ENCODE measurements around the gene SEMA5A. TPM values are rescaled to one million over a fixed set of nuclear protein-coding genes. Genes with fewer than 3 reads are reported as not detected.

SEMA5A gene
- polyA plus RNA-seq, 1 of the 3 experiments (the other 2 are of a cell fraction), result 0.58 TPM

- CTCF ChIA-PET, result interaction anchor here (1.2 kb wide), 1 partner anchor 16 kb away, joined by 4 read pairs; no protein-coding TSS in a partner anchor
- H3K9me3 ChIP-seq, result no peaks in the 10 kb centered on the region
- no peaks in the 10 kb centered on the region for H3K79me2 ChIP-seq (ENCODE audit: insufficient read depth)
- WGBS (ENCODE audit: low lambda C conversion rate), result 27% methylated on average over 1 of the region's 1 CpG
- no peaks in the 10 kb centered on the region for H3K36me3 ChIP-seq (replicated peaks in 1 of 2; ENCODE audit: control insufficient read depth in 1 of 2, insufficient read depth in 2 of 2, low read length in 1 of 2)
- H2AFZ ChIP-seq (ENCODE audit: low read depth), result no peak overlapping the region
- POLR2A ChIA-PET, result no interaction called here
- H4K20me1 ChIP-seq (ENCODE audit: insufficient read depth), result no peaks in the 10 kb centered on the region
- H3K4me3 ChIP-seq (ENCODE audit: low read depth in 2 of 2, low read length in 1 of 2), result no peak overlapping the region
- no peak for DNase-seq
- H3K9ac ChIP-seq, result no peak overlapping the region
- H3K27me3 ChIP-seq (ENCODE audit: insufficient read depth), result no peaks in the 10 kb centered on the region
- H3F3A ChIP-seq (replicated peaks; ENCODE audit: insufficient read depth), result no peaks in the 10 kb centered on the region
- no peaks in the 10 kb centered on the region; a peak in 1 of 4 replicates for H3K4me1 ChIP-seq (ENCODE audit: control insufficient read depth in 1 of 2, insufficient read depth in 2 of 2, low read depth in 1 of 2, low read length in 1 of 2)
- H3K9me2 ChIP-seq, result no peaks in the 10 kb centered on the region
- TF ChIP-seq RFX5 (IDR thresholded peaks at IDR 0.05; ENCODE audit: low read length), result no peak
- TF ChIP-seq GATA2 (CRISPR knock-in tag; IDR thresholded peaks at IDR 0.05), result no peak
- no peak for TF ChIP-seq IRF3 (IDR thresholded peaks at IDR 0.05; ENCODE audit: low read depth, low read length)
- no peak for TF ChIP-seq EZH2phosphoT487 (IDR thresholded peaks at IDR 0.05; ENCODE audit: borderline replicate concordance, low read depth)
- TF ChIP-seq USF1 (IDR thresholded peaks at IDR 0.05; ENCODE audit: borderline replicate concordance, low read depth), result no peak
- no peak for TF ChIP-seq TAF1 (IDR thresholded peaks at IDR 0.05; ENCODE audit: borderline replicate concordance, low read depth, low read length)
- no peak for TF ChIP-seq GABPA (IDR thresholded peaks at IDR 0.05; ENCODE audit: low read depth)
- no peak for TF ChIP-seq RCOR1 (IDR thresholded peaks at IDR 0.05; ENCODE audit: low read length)
- H3K27ac ChIP-seq (ENCODE audit: low read depth in 2 of 2, low read length in 1 of 2), result no peak overlapping the region
- H3K4me2 ChIP-seq, result no peak overlapping the region
Measured at GRCh38 chr5:9089893-9090292, 456.0 kb downstream of the SEMA5A start.

DNA sequence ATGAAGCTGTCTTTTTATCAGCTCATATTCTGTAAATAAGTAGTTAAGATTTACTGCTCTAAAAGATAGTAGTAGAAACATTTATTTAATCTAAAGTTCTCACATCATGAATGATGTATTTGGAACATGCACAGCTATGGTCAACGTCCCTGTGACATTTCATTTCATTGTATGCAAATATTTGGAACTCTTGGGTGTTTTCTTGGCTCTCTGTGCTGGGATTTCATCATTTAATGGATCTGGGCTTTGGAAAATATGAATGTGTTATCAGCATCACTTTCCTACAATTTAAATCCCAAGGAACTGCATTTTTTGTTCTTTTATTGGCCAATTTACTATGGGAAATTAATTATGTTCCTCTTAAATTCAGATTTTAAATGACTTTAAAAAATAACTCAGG is 462.9 kb downstream of the SEMA5A start:
- H3K9ac ChIP-seq, result no peak overlapping the region
- H4K20me1 ChIP-seq (ENCODE audit: insufficient read depth), result no peaks in the 10 kb centered on the region
- no peaks in the 10 kb centered on the region for H3K9me3 ChIP-seq
- H3K9me2 ChIP-seq, result no peaks in the 10 kb centered on the region
- no peak overlapping the region for H3K27ac ChIP-seq (ENCODE audit: low read depth in 2 of 2, low read length in 1 of 2)
- H2AFZ ChIP-seq (ENCODE audit: low read depth), result no peak overlapping the region
- H3K27me3 ChIP-seq (ENCODE audit: insufficient read depth), result no peaks in the 10 kb centered on the region
- POLR2A ChIA-PET, result no interaction called here
- no peaks in the 10 kb centered on the region for H3K4me1 ChIP-seq (ENCODE audit: control insufficient read depth in 1 of 2, insufficient read depth in 2 of 2, low read depth in 1 of 2, low read length in 1 of 2)
- H3K36me3 ChIP-seq (replicated peaks in 1 of 2; ENCODE audit: control insufficient read depth in 1 of 2, insufficient read depth in 2 of 2, low read length in 1 of 2), result no peaks in the 10 kb centered on the region
- DNase-seq, result no peak
- no peak overlapping the region for H3K4me3 ChIP-seq (ENCODE audit: low read depth in 2 of 2, low read length in 1 of 2)
- 35% methylated on average over 1 of the region's 1 CpG for WGBS (ENCODE audit: low lambda C conversion rate)
- H3K79me2 ChIP-seq (ENCODE audit: insufficient read depth), result no peaks in the 10 kb centered on the region
- no peaks in the 10 kb centered on the region for H3F3A ChIP-seq (replicated peaks; ENCODE audit: insufficient read depth)
- CTCF ChIA-PET, result no interaction called here
- H3K4me2 ChIP-seq, result no peak overlapping the region
- no peak for TF ChIP-seq REST (IDR thresholded peaks at IDR 0.05; ENCODE audit: low read depth, low read length)
- TF ChIP-seq TEAD4 (IDR thresholded peaks at IDR 0.05; ENCODE audit: borderline replicate concordance, insufficient read depth), result no peak
- no peak for TF ChIP-seq RCOR1 (IDR thresholded peaks at IDR 0.05; ENCODE audit: low read length)
- no peak for TF ChIP-seq RXRA (IDR thresholded peaks at IDR 0.05; ENCODE audit: borderline replicate concordance, low read depth)
- no peak for TF ChIP-seq ELF1 (IDR thresholded peaks at IDR 0.05)
- no peak for TF ChIP-seq FOSL2 (IDR thresholded peaks at IDR 0.05; ENCODE audit: borderline replicate concordance, low read depth)
- TF ChIP-seq, protein P1, sequence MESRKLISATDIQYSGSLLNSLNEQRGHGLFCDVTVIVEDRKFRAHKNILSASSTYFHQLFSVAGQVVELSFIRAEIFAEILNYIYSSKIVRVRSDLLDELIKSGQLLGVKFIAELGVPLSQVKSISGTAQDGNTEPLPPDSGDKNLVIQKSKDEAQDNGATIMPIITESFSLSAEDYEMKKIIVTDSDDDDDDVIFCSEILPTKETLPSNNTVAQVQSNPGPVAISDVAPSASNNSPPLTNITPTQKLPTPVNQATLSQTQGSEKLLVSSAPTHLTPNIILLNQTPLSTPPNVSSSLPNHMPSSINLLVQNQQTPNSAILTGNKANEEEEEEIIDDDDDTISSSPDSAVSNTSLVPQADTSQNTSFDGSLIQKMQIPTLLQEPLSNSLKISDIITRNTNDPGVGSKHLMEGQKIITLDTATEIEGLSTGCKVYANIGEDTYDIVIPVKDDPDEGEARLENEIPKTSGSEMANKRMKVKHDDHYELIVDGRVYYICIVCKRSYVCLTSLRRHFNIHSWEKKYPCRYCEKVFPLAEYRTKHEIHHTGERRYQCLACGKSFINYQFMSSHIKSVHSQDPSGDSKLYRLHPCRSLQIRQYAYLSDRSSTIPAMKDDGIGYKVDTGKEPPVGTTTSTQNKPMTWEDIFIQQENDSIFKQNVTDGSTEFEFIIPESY (IDR thresholded peaks at IDR 0.05; ENCODE audit: borderline replicate concordance, low read depth), result no peak
- TF ChIP-seq NRF1 (IDR thresholded peaks at IDR 0.05; ENCODE audit: low read depth, low read length), result no peak
- TF ChIP-seq RAD21 (IDR thresholded peaks at IDR 0.05; ENCODE audit: low read length), result no peak
- TF ChIP-seq, protein P2, sequence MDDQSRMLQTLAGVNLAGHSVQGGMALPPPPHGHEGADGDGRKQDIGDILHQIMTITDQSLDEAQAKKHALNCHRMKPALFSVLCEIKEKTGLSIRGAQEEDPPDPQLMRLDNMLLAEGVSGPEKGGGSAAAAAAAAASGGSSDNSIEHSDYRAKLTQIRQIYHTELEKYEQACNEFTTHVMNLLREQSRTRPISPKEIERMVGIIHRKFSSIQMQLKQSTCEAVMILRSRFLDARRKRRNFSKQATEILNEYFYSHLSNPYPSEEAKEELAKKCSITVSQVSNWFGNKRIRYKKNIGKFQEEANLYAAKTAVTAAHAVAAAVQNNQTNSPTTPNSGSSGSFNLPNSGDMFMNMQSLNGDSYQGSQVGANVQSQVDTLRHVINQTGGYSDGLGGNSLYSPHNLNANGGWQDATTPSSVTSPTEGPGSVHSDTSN (IDR thresholded peaks at IDR 0.05), result no peak
- no peak for TF ChIP-seq MAX (IDR thresholded peaks at IDR 0.05; ENCODE audit: low read depth)
- TF ChIP-seq SIN3A (IDR thresholded peaks at IDR 0.05; ENCODE audit: borderline replicate concordance, low read depth, low read length), result no peak
- no peak for TF ChIP-seq NFIC (IDR thresholded peaks at IDR 0.05; ENCODE audit: borderline replicate concordance)
- no peak for TF ChIP-seq TCF12 (IDR thresholded peaks at IDR 0.05)
